NCI-H82 treated with DMSO at 0.1 percent for 48 hours (cell line): ENCODE results near the gene NRDC.
"Not testable (repeated sequence)": the region's sequence is repeated elsewhere in the genome, so short reads cannot be mapped to it uniquely, and the experiment has no call there.

ENCODE experiments used
- DNase-seq: peaks from one replicate; lab custom pipeline; 2025; ENCODE audit not compliant: unreplicated experiment; lab: John Stamatoyannopoulos, UW

Gene NRDC

GRCh38 chr1:51878308-51878615 lies 265 bp downstream of the NRDC start:
- DNase-seq, result no peak

DNA sequence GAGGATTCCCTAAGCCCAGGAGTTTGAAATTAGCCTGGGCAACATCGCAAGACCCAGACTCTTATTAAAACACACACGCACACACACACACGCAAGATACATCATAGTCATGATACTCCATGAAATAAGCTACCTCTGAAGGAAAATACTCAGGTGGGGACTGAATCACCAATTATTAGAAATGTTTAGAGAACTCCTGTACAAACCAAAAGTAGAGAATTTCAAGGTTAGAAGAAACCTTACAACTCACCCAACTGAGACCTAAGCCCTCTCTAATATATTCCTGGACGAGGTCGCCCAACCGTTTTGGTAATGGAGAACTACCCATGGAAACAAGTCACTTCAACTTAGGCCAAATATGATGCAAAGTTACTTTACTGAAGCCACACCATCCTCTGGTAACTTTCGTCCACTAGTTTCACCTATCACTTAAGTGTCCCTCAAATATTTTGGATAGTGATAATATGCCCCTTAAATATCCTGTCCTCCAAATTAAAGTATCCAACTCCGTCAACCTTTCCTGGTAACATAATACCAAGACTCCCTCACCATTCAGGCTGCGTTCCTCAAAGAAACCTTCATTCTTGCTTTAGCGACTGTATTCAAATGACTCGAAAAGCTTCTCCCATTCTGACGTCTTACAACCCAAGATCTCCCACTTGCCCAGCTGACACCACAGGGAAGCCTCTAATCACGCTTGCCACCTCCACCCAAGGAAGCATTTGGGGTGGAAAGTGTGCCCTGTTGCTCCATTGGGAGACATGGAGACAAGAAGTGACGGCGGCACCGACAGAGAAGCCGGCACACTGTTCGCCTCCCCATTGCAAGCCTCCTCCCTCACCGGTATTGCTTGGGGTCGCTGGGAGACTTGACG lies 856 bp downstream of the NRDC start:
- no peak for DNase-seq

DNA sequence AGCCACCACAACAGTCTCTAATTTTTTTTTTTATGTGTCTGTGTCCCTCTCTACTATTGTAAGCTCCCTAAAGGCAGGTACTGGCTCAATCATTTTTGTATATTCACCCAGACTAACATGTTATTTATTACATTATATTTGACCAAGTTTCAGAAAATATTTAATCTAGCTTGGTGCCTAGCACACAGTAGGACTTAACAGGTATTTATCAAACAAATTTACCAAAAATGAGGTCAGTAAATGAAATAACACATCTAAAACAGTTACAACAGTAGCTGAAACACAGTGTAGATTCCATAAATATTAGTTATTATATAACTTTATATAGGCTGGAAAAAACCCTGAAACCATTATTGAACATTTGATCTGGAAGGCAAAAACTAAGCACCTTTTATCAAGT lies 2.7 kb downstream of the NRDC start:
- no peak for DNase-seq

GRCh38 chr1:51875291-51875772 lies 3.2 kb downstream of the NRDC start:
- no peak for DNase-seq

GRCh38 chr1:51873270-51873669 lies 5.3 kb downstream of the NRDC start:
- DNase-seq, result not testable (repeated sequence)

DNA sequence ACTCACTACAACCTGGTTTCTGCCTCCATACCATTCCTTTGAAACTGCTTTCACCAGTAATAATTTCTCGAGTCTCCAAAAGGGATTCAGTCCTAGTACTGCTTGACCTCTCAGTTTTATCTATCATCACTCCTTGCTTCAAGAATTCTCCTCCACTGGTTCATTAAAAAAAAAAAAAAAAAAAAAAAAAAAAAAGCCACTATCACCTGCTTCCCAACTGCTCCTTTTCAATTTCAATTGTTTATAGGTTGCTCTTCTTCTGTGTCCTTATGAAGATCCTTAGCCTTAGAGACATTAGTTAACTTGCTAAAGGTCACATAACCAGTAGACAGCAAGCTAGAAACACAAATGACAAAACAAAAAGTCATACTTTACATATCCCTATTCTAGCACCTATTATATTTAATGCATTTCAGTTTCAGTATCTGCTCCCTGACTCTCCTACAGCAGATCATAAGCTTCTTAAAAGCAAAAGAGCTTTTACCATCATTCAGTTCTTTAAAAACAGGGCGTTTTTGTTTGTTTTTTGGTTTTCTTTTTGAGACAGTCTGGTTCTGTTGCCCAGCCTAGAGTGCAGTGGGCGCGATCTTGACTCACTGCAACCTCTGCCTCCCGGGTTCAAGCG lies 7.1 kb downstream of the NRDC start:
- DNase-seq, result no peak

- DNase-seq, result no peak
Measured at GRCh38 chr1:51870603-51871350, 7.8 kb downstream of the NRDC start.

DNA sequence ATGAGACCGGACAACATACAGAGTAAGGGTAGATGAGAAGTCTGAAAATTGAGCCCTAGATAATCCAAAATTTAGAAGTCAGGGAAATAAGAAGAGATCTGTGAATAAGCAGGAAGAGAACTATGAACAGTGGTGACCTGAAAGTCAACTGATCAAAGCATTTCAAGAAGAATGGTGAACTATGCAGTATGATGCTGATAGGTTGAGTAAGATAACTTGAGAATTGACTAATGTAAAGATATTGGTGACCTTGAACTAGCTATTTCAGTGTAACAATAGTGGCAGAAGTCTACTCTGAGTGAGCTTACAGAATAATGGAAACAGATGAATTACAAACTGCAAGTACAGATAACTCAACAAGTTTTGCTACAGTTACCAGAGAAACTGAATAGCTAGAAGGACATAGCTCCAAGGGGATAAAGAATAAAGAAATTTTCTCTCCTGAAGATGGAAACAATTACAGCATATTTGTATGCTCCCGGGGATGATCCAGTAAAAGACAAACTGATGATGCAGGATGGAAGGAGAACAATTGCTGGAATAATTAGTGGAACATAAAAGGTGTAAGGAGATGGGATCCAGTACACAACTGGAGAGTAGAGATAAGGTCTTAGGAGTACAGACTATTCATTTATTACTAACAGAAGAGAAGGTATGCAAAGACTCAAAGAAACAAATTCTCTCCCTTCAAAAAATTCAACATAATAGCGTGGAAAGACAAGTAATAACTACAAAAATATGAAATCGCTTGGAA lies 10.9 kb downstream of the NRDC start:
- no peak for DNase-seq

DNA sequence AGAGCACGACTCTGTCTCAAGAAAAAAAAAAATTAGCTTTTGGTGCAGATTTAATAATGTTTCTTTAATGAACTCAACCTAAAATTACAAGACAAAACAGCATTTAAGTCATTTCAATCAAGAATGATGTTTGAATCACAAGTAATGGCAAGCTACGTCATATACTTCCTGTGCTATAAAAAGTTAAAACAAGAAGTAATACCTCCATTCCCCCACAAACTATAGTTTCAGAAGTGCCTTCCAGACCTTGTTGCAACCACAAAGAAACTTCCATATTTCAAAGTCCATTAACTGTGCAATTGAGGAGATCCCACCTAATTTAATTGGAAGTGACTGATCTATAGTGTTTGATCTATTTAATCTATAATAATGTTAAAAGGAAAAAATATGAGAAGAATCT lies 15.1 kb downstream of the NRDC start:
- no peak for DNase-seq

- DNase-seq, result no peak
Measured at GRCh38 chr1:51861669-51862068, 16.9 kb downstream of the NRDC start.

DNA sequence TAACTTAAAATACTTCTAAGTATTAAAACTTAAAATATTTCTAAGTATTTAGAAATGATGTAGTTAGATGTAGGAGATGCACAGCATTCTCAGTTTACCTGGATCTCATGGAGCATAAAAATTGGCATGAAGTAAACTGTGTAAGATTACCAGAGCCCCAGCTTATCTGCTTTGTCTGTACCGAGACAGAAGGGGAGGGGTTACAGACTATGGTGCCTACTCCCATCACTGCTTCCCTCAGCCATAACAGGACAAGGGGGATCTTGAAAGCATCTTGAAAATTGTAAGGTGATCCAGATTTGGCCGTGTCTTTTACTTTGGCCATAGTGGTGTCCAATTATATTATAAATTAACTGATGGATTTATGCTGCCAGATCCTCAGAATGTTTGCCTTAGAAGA lies 18.8 kb downstream of the NRDC start:
- DNase-seq, result no peak

DNA sequence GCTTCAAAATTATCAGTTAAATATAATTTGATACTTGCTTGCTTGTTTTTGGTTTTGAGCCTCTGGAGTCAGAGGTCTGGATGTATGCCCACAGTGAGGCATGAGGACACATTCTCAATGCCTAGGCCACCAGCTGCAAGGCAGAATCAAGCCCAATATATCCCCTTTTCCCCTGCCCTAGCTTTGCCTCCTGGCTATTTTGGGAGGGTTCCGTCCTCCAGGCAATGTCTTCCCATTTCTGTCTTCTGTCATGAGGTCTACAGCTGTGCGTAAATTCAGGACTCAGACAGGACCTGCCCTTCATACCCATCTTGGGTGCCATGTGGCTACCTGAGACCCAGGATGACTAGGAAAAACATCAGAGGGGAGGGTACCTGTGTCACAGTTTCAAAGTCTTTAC lies 19.2 kb downstream of the NRDC start:
- DNase-seq, result no peak

DNA sequence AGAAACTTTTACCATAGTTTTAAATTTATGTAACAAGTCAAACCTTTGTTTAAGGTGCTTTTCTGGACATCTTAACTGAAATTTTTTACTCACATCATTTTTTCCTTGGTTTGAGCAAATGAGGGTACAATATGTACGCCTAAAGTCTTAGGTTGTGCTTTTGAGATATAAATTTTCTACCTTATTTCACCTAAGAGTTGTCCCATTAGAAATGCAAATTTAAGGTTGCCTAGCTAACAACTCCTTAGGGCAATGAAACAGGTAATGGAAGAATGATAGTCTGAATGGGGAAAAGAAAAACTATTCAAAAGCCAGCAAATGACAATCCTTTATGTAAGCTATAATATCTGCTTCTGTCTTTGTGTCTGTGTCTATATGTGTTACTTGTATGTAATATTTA lies 19.6 kb downstream of the NRDC start:
- no peak for DNase-seq

GRCh38 chr1:51856745-51857144 lies 21.8 kb downstream of the NRDC start:
- no peak for DNase-seq

DNA sequence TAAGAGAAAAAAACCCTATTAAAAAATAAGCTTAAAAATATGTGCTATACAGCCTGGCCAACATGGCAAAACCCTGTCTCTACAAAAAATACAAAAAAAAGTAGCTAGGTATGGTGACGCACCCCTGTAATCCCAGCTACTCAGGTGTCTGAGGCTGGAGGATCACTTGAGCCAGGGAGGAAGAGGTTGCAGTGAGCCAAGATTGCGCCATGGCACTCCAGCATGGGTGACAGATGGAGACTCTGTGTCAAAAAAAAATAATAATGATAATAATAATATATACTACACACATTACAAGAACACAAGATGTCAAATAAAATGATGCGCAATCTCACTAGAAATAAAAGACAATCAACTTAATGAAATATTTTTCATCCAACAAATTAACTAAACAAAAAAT lies 22.9 kb downstream of the NRDC start:
- no peak for DNase-seq

- DNase-seq, result no peak
Measured at GRCh38 chr1:51853360-51853759, 25.2 kb downstream of the NRDC start.

- no peak for DNase-seq
Measured at GRCh38 chr1:51851882-51852396, 26.6 kb downstream of the NRDC start.

- DNase-seq, result no peak
Measured at GRCh38 chr1:51850420-51851223, 27.9 kb downstream of the NRDC start.

- no peak for DNase-seq
Measured at GRCh38 chr1:51847294-51847920, 31.1 kb downstream of the NRDC start.

DNA sequence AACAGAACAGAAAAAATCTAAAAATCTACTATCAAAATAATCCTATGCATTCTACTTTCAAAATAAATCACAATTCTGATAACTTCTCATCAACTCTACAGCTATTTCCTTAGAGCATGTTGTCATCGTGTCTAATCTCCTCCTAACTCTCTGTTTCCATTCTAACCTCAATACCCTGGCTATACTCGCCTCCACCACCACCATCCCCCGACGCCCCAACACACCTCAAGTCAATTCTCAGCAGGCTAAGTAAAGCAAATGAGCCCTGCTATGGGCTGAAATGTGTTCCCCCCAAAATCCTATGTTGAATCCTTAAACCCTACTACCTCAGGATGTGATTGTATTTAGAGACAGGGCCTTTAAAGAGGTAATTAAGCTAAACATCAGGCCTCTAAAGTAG lies 34.6 kb downstream of the NRDC start:
- DNase-seq, result no peak
